Activated CD8-positive, alpha-beta T cell treated with anti-CD3 and anti-CD28 coated beads for 36 hours (primary cell): ENCODE measurements around the gene BFSP2. TPM values are rescaled to one million over a fixed set of nuclear protein-coding genes. Genes with fewer than 3 reads are reported as not detected.

Source experiments
- ATAC-seq: fragments of 200-7000 bp; cut with Tn5 transposase; one replicate; pipeline ENCODE4 v1.10.0; 2021; ENCODE audit warnings: mild to moderate bottlenecking, moderate library complexity
- CTCF ChIA-PET: fragments of 350-600 bp; sonication (Branson Sonifier 250); formaldehyde crosslinking; loops from one replicate; lab custom pipeline; 2021; ENCODE audit warnings: antibody characterized with exemption; lab: Charles Lee
- POLR2A ChIA-PET: fragments of 350-600 bp; sonication (Branson Sonifier 250); formaldehyde crosslinking; loops from one replicate; lab custom pipeline; 2021; ENCODE audit warnings: antibody characterized with exemption; lab: Charles Lee
- DNase-seq: peaks from one replicate; pipeline ENCODE4 v3.0.0-alpha.2; 2020
- H3K27ac Mint-ChIP-seq: one replicate; pipeline ENCODE4 v1.8.0; 2021; ENCODE audit warnings: mild to moderate bottlenecking, mixed read lengths
- H3K27me3 Mint-ChIP-seq: one replicate; pipeline ENCODE4 v1.8.0; 2021; ENCODE audit warnings: mixed read lengths
- H3K36me3 Mint-ChIP-seq: one replicate; pipeline ENCODE4 v1.8.0; 2021; ENCODE audit warnings: low read depth, mixed read lengths
- H3K4me1 Mint-ChIP-seq: one replicate; pipeline ENCODE4 v1.8.0; 2021; ENCODE audit warnings: low read depth, mixed read lengths
- H3K4me3 Mint-ChIP-seq: one replicate; pipeline ENCODE4 v1.8.0; 2021; ENCODE audit warnings: mild to moderate bottlenecking, moderate library complexity, mixed read lengths
- H3K9me3 Mint-ChIP-seq: one replicate; pipeline ENCODE4 v1.8.0; 2021; ENCODE audit warnings: mixed read lengths
- CTCF ChIP-seq: fragments of 200-600 bp; IDR thresholded peaks from one replicate; pipeline ENCODE4 v1.8.0; 2022; ENCODE audit warnings: antibody characterized with exemption, mild to moderate bottlenecking
- intact Hi-C: fragments of 100-400 bp; cut with micrococcal nuclease; formaldehyde crosslinking; loops from one replicate; pipeline ENCODE4 v1.10.0; 2022
- total RNA-seq, 2 experiments: library from RNA; stranded (reverse); gene quantifications; one replicate each; pipeline ENCODE4 v1.2.3, GENCODE V29; 2021

BFSP2 gene
- total RNA-seq, 2 experiments from 2014 or later: 0.51 to 1.1 TPM

GRCh38 chr3:133386876-133387275 lies 13.0 kb upstream of the BFSP2 start:
- Mint-ChIP-seq H3K27me3 (no peaks in the 10 kb centered on the region), H3K36me3 (no peaks in the 10 kb centered on the region), H3K4me1 (peaks cover 1% of the 10 kb centered on the region), H3K9me3 (no peaks in the 10 kb centered on the region), H3K4me3 (no peak overlapping the region), H3K27ac (no peak overlapping the region)
- CTCF ChIA-PET: interaction anchor here (0.8 to 1.3 kb wide), 4 partner anchors 19 to 656 kb away, joined by 3 to 6 read pairs (median 3); no protein-coding TSS in a partner anchor
- no peak for DNase-seq
- intact Hi-C loops: loop anchor here (10.0 kb wide), 1 partner anchor 652 kb away; no protein-coding TSS in a partner anchor
- POLR2A ChIA-PET: no interaction called here
- TF ChIP-seq CTCF: no peak
- no peak for ATAC-seq

- intact Hi-C loops: loop anchor here (10.0 kb wide), 1 partner anchor 653 kb away; no protein-coding TSS in a partner anchor
- Mint-ChIP-seq H3K36me3 (no peaks in the 10 kb centered on the region), H3K27ac (no peak overlapping the region), H3K4me3 (no peak overlapping the region), H3K27me3 (no peaks in the 10 kb centered on the region), H3K4me1 (peaks cover 1% of the 10 kb centered on the region), H3K9me3 (no peaks in the 10 kb centered on the region)
- ATAC-seq (no peak), DNase-seq (no peak)
- ChIA-PET CTCF (interaction anchor here (1.2 to 1.3 kb wide), 2 partner anchors 35 to 657 kb away, joined by 3 to 6 read pairs; no protein-coding TSS in a partner anchor), POLR2A (no interaction called here)
- TF ChIP-seq CTCF: no peak
Measured at GRCh38 chr3:133387341-133387740, 12.5 kb upstream of the BFSP2 start.

- ATAC-seq (no peak), DNase-seq (no peak)
- ChIA-PET POLR2A (no interaction called here), CTCF (interaction anchor here (1.4 kb wide), 1 partner anchor 347 kb away, joined by 3 read pairs; no protein-coding TSS in a partner anchor)
- H3K27me3 Mint-ChIP-seq: no peaks in the 10 kb centered on the region
- no peak for TF ChIP-seq CTCF
- no peaks in the 10 kb centered on the region for H3K9me3 Mint-ChIP-seq
- intact Hi-C loops: loop anchor here (10.0 kb wide), 1 partner anchor 654 kb away; no protein-coding TSS in a partner anchor
- H3K36me3 Mint-ChIP-seq: no peaks in the 10 kb centered on the region
- H3K4me1 Mint-ChIP-seq: peaks cover 4% of the 10 kb centered on the region
- H3K4me3 Mint-ChIP-seq: no peak overlapping the region
- H3K27ac Mint-ChIP-seq: no peak overlapping the region
Measured at GRCh38 chr3:133388696-133389395, 11.0 kb upstream of the BFSP2 start.

- ChIA-PET CTCF (interaction anchor here (1.2 kb wide), 1 partner anchor 19 kb away, joined by 3 read pairs; no protein-coding TSS in a partner anchor), POLR2A (interaction anchor here (0.6 kb wide), 1 partner anchor 203 kb away, joined by 3 read pairs; no protein-coding TSS in a partner anchor)
- intact Hi-C loops: no loop called here
- Mint-ChIP-seq H3K4me1 (peaks cover 6% of the 10 kb centered on the region), H3K36me3 (no peaks in the 10 kb centered on the region), H3K27me3 (no peaks in the 10 kb centered on the region), H3K9me3 (peaks cover 2% of the 10 kb centered on the region), H3K4me3 (no peak overlapping the region), H3K27ac (no peak overlapping the region)
- ATAC-seq (no peak), DNase-seq (no peak)
- TF ChIP-seq CTCF: no peak
Measured at GRCh38 chr3:133390715-133391114, 9.1 kb upstream of the BFSP2 start.

- Mint-ChIP-seq H3K27ac (no peak overlapping the region), H3K4me1 (peaks cover 6% of the 10 kb centered on the region), H3K9me3 (peaks cover 2% of the 10 kb centered on the region), H3K27me3 (no peaks in the 10 kb centered on the region), H3K36me3 (no peaks in the 10 kb centered on the region), H3K4me3 (no peak overlapping the region)
- ATAC-seq: no peak
- ChIA-PET POLR2A (interaction anchor here (0.8 kb wide), 1 partner anchor 16 kb away, joined by 3 read pairs; no protein-coding TSS in a partner anchor), CTCF (no interaction called here)
- intact Hi-C loops: no loop called here
- TF ChIP-seq CTCF: no peak
- no peak for DNase-seq
Measured at GRCh38 chr3:133393204-133393603, 6.7 kb upstream of the BFSP2 start.
